ENCODE measurements around the gene GLT8D2.

DNA sequence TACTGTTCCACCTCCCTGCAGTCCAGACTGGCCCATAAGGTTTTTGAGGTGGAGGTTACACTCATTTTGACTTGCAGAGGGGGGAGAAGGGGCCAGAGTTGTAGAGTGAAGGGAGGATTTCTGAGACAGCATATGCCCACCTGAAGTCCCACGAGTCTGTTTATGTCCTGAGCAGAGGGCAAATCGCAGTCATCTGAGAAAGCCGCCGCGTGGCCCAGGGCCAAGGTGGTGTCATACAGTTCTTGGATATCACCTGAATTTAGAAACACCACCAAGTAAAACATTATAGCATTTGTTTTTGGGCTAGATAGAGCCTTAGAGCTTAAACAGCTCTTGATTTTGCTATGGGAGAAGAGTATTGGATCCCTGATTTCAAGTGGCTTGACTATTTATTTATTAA is 53.4 kb downstream of the GLT8D2 start:
- TF ChIP-seq JUN (IDR thresholded peaks at IDR 0.05; ENCODE audit: borderline replicate concordance, insufficient read depth, insufficient read length, low read depth) = no peak
- no peak for TF ChIP-seq POLR2AphosphoS5 (IDR thresholded peaks at IDR 0.05; ENCODE audit: insufficient read depth, low read depth, low read length)
- TF ChIP-seq EZH2 (IDR thresholded peaks at IDR 0.05; ENCODE audit: borderline replicate concordance, low read depth, low read length, severe bottlenecking) = no peak
- no peak for TF ChIP-seq POLR2A (IDR thresholded peaks at IDR 0.05; ENCODE audit: low read depth, low read length)

Data from endothelial cell of umbilical vein (primary cell).